ENCODE data around the gene TRIM24.
A peak's percentile ranks its signal among the peaks of the same experiment; 100 is the strongest.

The TRIM24 gene

GRCh38 chr7:138622841-138623240 is 162.8 kb downstream of the TRIM24 start:
- DNase-seq (ENCODE audit: low read depth), result no peak
- TF ChIP-seq, protein P1, sequence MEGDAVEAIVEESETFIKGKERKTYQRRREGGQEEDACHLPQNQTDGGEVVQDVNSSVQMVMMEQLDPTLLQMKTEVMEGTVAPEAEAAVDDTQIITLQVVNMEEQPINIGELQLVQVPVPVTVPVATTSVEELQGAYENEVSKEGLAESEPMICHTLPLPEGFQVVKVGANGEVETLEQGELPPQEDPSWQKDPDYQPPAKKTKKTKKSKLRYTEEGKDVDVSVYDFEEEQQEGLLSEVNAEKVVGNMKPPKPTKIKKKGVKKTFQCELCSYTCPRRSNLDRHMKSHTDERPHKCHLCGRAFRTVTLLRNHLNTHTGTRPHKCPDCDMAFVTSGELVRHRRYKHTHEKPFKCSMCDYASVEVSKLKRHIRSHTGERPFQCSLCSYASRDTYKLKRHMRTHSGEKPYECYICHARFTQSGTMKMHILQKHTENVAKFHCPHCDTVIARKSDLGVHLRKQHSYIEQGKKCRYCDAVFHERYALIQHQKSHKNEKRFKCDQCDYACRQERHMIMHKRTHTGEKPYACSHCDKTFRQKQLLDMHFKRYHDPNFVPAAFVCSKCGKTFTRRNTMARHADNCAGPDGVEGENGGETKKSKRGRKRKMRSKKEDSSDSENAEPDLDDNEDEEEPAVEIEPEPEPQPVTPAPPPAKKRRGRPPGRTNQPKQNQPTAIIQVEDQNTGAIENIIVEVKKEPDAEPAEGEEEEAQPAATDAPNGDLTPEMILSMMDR (IDR thresholded peaks at IDR 0.05; ENCODE audit: low read depth, low read length), result no peak
- TF ChIP-seq MYC (IDR thresholded peaks at IDR 0.05; ENCODE audit: low read depth, low read length), result no peak
- no peak for TF ChIP-seq MAX (IDR thresholded peaks at IDR 0.05; ENCODE audit: low read depth, low read length)
- no peak for TF ChIP-seq POLR2A (IDR thresholded peaks at IDR 0.05; ENCODE audit: extremely low read depth, insufficient read length)
- H3K4me3 ChIP-seq (ENCODE audit: low read depth, low read length), result no peak overlapping the region

DNA sequence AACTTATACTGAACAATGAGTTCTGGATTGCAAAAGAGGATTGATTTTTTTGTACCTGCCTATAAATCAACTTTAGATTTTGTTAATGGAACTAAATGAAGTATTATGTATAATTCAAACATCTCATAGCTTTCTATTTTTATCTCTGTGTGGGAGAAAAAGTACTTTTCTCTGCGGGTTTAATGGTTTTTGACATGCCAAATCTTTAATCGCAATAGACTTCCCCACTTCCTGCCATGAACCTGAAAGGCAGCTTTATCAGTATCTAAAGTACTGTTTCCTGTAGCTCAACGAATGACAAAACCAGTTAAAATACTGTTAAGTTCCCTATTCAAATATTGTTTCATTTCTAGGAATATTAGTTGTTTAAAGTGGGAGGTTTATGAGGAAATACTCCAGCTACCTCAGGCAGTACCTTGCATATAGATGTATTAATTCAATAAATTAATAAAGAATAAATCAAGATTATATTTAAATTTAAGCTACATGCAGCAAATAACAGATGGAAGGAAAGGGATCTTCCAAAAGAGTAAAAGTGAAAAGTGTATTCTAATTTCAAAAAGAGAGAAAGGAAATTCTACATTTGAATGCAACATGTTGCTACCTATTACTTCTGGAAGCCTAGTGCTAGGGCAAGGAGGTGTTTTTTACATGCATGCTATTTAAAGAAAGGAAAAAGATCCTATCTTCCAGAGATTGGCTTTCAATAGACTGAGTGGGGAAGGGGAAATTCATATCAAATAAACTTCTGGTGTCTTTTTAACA is 165.2 kb downstream of the TRIM24 start:
- peak; percentile 74 for DNase-seq (ENCODE audit: low read depth)
- peak overlapping the region; percentile 7 for H3K4me3 ChIP-seq (ENCODE audit: low read depth, low read length)
- no peak for TF ChIP-seq MYC (IDR thresholded peaks at IDR 0.05; ENCODE audit: low read depth, low read length)
- TF ChIP-seq, protein P1 (IDR thresholded peaks at IDR 0.05; ENCODE audit: low read depth, low read length), result no peak
- 0 out of 2 replicates have a peak, but pooled peaks have one; percentile 5 for TF ChIP-seq MAX (IDR thresholded peaks at IDR 0.05; ENCODE audit: low read depth, low read length)
- no peak for TF ChIP-seq POLR2A (IDR thresholded peaks at IDR 0.05; ENCODE audit: extremely low read depth, insufficient read length)

- TF ChIP-seq MAX (IDR thresholded peaks at IDR 0.05; ENCODE audit: low read depth, low read length) (0 out of 2 replicates have a peak, but pooled peaks have one; percentile 37), MYC (IDR thresholded peaks at IDR 0.05; ENCODE audit: low read depth, low read length) (no peak)
- peak; percentile 77 for DNase-seq (ENCODE audit: low read depth)
- peak overlapping the region; percentile 7 for H3K4me3 ChIP-seq (ENCODE audit: low read depth, low read length)
Observed at GRCh38 chr7:138625849-138626230, 165.8 kb downstream of the TRIM24 start.

DNA sequence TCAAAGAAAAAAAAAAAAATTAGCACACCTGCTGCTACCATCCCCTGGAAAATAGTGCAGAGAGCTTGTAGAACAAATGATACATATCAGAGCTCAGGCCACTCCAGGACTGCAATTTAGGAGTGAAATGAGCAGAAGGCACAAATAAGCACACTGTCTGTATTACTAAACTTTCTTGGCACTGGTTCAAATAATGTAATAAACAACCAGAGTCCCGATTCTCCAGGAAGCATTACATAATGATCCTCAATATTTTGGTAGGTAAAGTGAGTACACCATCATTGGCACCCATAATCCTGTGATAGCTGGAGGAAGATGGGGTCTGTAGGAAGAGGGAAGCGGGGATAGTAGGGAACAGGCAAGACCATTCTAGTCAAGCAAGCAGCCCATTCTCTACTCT is 166.8 kb downstream of the TRIM24 start:
- TF ChIP-seq, protein P1 (IDR thresholded peaks at IDR 0.05; ENCODE audit: low read depth, low read length), result no peak
- TF ChIP-seq MAX (IDR thresholded peaks at IDR 0.05; ENCODE audit: low read depth, low read length) (no peak), POLR2A (IDR thresholded peaks at IDR 0.05; ENCODE audit: extremely low read depth, insufficient read length) (no peak), MYC (IDR thresholded peaks at IDR 0.05; ENCODE audit: low read depth, low read length) (no peak)
- DNase-seq (ENCODE audit: low read depth), result no peak
- no peak overlapping the region for H3K4me3 ChIP-seq (ENCODE audit: low read depth, low read length)

GRCh38 chr7:138627361-138627760 is 167.3 kb downstream of the TRIM24 start:
- TF ChIP-seq POLR2A (IDR thresholded peaks at IDR 0.05; ENCODE audit: extremely low read depth, insufficient read length) (no peak), MAX (IDR thresholded peaks at IDR 0.05; ENCODE audit: low read depth, low read length) (no peak), MYC (IDR thresholded peaks at IDR 0.05; ENCODE audit: low read depth, low read length) (no peak)
- TF ChIP-seq, protein P1 (IDR thresholded peaks at IDR 0.05; ENCODE audit: low read depth, low read length), result no peak
- H3K4me3 ChIP-seq (ENCODE audit: low read depth, low read length), result no peak overlapping the region
- DNase-seq (ENCODE audit: low read depth), result no peak

GRCh38 chr7:138630059-138630610 is 170.1 kb downstream of the TRIM24 start:
- no peak overlapping the region for H3K4me3 ChIP-seq (ENCODE audit: low read depth, low read length)
- no peak for DNase-seq (ENCODE audit: low read depth)
- TF ChIP-seq MYC (IDR thresholded peaks at IDR 0.05; ENCODE audit: low read depth, low read length) (no peak), POLR2A (IDR thresholded peaks at IDR 0.05; ENCODE audit: extremely low read depth, insufficient read length) (no peak), MAX (IDR thresholded peaks at IDR 0.05; ENCODE audit: low read depth, low read length) (no peak)
- TF ChIP-seq, protein P1 (IDR thresholded peaks at IDR 0.05; ENCODE audit: low read depth, low read length), result no peak
